Cardiac septum (tissue), 1 donor: ENCODE measurements around the gene DNAH8. TPM values are rescaled to one million over a fixed set of nuclear protein-coding genes. Genes with fewer than 3 reads are reported as not detected.
"Not testable (repeated sequence)": the region's sequence is repeated elsewhere in the genome, so short reads cannot be mapped to it uniquely, and the experiment has no call there.

ENCODE experiments used
- DNase-seq: peaks from one replicate; pipeline ENCODE4 v3.0.0-alpha.2; 2020; ENCODE audit warnings: low spot score
- intact Hi-C: fragments of 100-400 bp; cut with DNase I; formaldehyde crosslinking; loops from one replicate; pipeline ENCODE4 v1.14.0; 2022
- total RNA-seq: library from RNA; stranded (reverse); fragmentation: NEBNext Ultra II Directional; extraction: Animal tissue kit (Norgen Biotek cat#: 25700); gene quantifications from one replicate; pipeline ENCODE4 v1.2.1, GENCODE V29; 2021
- donor health status: DM: no; HTN: no; CAD: no.

DNAH8 gene
- total RNA-seq, 1 donor from 2014 or later, result 0.03 TPM

DNA sequence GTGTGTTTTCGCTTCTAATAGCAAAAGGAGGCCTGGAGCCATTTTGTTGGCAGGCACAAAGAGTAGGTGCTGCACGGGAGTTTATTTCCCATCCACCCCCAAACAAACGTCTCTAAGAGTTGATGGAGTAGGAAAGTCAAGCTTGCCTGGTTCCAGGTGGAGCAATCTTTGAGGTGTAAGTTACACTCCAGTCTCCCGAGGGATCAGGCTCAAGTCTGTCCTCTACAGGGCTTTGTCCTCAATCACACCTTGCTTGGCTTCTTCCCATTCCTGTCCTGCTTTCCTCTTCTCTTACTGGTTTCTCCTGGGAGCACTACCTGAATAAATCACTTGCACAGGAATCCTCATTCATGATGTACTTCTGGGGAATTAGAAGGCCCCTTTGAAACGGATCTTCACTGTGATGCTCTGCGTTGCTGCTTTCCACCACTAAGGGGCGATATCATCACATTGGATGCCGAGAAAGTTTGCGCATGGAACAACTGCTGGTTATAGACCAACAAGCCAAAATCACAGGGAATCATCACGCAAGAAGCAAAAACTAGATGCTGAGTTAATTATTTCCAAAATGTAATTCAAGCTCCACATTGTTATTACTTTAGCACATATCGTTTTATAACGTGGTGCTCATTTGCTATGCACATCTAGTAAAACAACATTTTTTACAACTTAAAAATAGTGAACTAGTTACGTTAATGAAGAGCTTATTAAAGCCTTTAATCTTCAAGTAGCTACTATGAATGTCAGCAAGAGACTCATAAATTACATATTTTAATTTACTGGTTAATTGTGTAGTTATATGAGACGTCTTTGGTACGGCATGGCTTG lies 156.8 kb downstream of the DNAH8 start:
- intact Hi-C loops, result loop anchor here (5.0 kb wide), 1 partner anchor 440 kb away; the partner anchor contains the start of gene KCNK17
- DNase-seq, result no peak

DNA sequence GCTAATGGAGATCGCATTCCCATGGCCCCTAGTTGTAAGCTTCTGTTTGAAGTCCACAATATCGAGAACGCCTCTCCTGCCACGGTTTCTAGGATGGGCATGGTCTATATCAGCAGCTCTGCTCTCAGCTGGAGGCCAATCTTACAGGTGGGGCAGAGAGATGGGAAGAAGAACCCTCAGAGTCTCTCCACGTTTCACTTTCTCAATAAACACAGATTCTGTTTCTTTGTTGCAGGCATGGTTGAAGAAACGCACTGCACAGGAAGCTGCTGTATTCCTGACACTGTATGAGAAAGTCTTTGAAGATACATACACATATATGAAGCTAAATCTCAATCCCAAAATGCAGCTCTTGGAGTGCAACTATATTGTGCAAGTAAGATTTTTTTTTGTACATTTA lies 157.9 kb downstream of the DNAH8 start:
- no peak for DNase-seq
- intact Hi-C loops, result loop anchor here (5.0 kb wide), 1 partner anchor 439 kb away; the partner anchor contains the start of gene KCNK17

DNA sequence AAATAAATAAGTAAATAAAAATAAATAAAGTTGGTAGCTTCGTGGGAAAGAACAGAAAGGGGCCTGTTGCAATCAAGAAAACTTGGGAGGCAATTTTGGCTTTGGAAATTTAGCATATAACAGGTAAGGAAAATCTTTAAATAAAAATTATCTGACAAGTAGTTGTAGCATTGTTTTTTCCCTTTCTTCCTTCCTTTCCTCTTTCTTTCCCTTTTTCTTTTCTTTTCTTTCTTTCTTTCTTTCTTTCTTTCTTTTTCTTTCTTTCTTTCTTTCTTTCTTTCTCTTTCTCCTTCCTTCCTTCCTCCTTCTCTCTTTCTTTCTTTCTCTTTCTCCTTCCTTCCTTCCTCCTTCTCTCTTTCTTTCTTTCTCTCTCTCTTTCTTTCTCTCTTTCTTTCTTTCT lies 158.7 kb downstream of the DNAH8 start:
- intact Hi-C loops, result loop anchor here (5.0 kb wide), 1 partner anchor 438 kb away; the partner anchor contains the start of gene KCNK17
- DNase-seq, result not testable (repeated sequence)

DNA sequence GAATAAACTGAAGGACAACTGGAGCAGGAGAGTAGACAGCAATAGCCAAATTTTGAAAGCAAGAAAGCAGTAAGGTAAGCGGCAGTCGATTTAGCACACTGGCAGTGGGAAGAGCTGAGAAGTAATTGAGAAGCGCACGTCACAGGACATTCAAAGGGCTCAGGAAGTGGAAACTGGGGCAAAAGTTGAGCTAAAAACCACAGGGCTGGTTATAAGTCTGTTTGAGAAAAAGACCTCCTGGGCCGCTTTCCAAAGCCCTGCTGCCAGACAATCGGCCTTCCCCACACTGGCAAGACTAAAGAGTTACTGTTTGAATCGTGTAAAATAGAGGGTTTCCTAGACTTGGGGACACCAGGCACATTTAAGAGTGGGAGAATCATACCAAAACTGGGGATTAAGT lies 161.4 kb downstream of the DNAH8 start:
- DNase-seq, result no peak
- intact Hi-C loops, result no loop called here

DNA sequence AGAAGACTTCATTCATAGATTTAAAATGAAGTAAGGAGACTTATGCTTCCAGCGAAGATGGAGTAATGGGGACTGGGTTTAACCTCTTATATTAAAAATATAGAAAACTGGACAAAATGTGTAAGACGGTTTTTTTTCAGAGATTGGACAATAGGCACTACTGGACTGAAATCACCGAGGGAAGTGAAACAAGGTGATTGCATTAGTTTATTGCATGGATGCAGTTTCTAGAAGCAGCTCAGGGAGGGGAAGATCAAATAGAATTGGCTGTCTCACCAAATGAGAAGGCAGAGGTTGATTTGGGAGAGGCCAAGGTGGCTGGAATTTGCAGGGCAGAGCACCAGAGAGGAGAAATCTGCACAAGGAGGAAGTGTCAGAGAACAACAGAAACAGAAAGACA lies 162.6 kb downstream of the DNAH8 start:
- DNase-seq, result no peak
- intact Hi-C loops, result no loop called here

DNA sequence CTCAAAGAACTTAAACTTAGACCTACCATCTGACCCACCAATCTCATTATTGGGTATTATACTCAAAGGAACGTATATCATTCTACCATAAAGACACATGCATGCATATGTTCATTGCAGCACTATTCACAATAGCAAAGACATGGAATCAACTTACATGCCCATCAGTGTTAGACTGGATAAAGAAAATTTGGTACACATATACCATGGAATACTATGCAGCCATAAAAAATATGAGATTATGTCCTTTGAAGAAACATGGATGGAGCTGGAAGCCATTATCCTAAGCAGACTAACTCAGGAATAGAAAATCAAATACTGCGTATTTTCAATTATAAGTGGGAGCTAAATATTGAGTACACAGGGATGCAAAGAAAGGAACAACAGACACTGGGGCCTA lies 167.0 kb downstream of the DNAH8 start:
- DNase-seq, result no peak
- intact Hi-C loops, result no loop called here

DNA sequence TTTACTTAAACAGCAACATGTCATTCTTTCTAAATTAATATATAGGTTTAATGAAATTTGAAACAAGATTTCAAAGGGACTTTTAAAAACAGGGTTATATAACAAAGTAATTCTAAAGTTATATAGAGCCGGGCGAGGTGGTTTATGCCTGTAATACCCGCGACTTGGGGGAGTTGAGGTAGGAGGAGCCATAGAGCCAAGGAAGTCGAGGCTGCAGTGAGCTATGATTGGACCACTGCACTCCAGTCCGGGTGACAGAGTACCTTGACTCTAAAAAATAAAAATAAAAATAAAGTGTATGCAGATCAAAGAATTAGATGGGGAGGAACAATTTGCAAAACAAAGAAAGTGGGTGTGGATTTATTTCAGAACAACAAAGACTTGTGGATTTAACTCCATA lies 182.4 kb downstream of the DNAH8 start:
- intact Hi-C loops, result no loop called here
- no peak for DNase-seq

DNA sequence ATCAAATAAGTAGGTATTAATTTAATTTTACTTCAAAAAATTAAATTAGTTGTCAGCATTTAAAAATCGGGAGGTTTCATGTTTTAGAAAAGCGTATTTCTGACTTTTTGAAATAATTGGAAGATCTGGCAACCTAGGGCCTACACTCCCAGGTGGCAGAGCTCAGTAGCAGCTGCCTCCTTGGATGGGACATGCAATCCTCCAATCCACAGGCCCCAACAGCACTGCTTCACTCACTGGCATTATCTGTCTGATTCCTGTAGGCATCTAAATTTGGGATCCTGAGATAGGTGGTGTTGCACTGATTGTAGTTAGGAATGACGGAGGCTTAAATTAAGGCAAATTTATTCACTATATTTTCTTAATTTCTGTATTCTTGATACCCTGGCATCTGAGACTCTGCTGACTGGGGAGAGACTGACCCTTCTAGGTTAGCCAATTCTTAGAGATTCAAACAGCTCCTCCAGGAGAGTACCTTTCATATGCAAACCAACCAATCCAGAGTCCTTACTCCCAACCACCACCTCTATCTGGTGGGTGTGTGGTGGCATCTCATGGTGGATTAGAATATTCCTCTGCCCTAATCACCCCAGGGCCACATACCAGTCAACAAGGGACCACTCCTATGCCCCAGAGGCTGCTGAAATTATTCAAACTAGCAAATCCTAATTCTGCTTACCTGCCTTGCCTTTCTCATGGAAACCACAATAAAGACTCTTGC lies 186.9 kb downstream of the DNAH8 start:
- no peak for DNase-seq
- intact Hi-C loops, result no loop called here

DNA sequence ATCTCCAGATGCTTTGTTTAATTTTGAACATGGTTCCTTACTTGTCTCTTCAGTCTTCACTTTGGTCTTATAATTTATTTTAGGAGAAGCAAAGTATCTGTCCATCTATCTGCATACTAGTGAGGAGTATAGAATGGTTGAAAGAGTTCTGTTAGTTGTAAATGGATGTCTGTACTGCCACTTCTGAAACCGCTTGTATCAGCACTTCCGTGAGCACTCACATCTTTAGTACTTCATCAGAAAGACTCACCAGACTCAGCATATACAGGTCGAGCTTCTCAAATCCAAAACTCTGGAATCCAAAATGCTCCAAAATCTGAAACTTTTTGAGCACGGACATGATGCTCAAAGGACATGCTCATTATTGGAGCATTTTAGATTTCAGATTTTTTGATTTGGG lies 191.5 kb downstream of the DNAH8 start:
- no peak for DNase-seq
- intact Hi-C loops, result no loop called here

DNA sequence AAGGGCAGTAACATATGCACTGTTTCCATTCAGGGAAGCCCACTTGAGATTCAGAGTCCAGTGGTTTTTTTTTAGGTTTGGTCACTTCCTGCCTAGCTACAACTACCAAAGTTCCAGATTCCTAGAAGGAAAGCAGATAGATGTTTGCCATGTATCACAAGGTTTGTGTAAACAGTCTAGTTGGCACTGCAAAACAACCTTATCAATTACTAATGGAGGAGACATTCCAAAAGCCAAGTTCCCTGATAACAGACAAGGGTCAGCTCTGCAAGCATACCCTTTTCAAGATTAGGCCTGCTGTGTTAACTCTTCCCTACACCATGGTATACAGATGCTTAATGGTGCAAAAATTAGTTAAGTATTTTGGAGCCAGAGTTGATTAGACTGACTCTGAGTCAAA lies 192.2 kb downstream of the DNAH8 start:
- no peak for DNase-seq
- intact Hi-C loops, result no loop called here

DNA sequence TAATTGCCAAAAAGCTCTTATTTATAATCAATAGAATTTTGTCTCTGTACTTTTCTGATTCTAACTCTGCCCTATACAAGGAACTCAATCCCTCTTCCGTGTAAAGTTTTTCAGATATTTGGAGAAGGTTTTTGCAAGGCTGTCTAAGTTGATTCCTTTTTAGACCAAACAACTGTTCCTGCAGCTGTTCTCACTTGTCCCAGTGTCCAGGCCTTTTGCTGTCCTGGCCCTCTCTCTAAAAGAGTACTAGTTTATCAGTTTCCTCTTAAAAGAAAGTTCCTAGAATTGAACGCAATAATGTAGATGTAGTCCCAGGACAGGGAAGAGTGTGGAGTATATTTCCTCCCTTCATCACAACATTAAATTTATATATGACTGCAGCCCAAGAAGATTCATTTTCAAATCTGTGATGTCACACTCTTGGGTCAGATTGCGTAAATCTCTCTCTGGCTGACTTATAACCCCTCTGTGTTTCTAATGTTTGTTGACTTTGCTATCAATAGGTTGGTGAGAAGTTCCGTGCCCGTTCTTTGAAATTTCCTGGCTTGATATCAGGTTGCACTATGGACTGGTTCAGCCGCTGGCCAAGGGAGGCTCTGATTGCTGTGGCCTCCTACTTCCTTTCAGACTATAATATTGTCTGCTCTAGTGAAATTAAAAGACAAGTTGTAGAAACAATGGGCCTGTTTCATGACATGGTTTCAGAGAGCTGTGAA lies 194.1 kb downstream of the DNAH8 start:
- intact Hi-C loops, result no loop called here
- no peak for DNase-seq

DNA sequence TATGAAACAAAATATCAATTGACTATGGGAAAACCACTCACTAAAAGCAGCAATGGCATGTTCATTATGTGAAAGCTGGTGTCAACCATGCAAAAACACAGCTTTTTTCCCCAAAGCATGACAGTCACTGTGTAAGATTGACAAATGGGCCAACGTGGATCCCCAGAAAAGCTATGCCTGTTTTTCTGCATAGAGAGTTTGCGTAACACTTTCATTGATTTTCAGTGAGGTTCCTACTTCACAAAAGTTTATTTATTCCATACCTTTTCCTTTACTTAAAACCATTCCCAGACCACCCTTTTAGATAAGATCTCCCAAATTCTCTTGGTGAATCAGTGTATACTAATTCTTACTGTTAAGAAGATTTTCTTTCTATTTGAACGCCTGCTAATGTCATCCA lies 195.1 kb downstream of the DNAH8 start:
- DNase-seq, result no peak

DNA sequence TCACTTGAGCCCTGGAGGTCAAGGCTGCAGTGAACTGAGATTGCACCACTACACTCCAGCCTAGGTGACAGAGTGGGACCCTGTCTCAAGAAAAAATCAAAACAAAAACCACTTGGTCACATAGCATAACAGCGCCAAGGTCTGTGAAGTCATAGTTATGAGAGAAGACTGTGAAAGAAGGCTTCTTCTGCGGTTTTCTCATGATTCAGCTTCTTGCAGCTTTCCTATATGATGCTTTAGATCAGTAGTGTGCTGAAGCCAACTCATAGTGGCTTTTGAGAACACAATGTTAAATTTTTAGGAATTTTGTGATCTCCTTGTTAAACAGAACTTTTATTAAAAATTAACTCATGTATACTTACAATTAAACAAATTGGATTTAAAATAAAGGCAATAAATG lies 197.3 kb downstream of the DNAH8 start:
- no peak for DNase-seq
- intact Hi-C loops, result no loop called here

More for the DNA sequence above, 195.1 kb downstream of the DNAH8 start:
- intact Hi-C loops, result no loop called here

DNA sequence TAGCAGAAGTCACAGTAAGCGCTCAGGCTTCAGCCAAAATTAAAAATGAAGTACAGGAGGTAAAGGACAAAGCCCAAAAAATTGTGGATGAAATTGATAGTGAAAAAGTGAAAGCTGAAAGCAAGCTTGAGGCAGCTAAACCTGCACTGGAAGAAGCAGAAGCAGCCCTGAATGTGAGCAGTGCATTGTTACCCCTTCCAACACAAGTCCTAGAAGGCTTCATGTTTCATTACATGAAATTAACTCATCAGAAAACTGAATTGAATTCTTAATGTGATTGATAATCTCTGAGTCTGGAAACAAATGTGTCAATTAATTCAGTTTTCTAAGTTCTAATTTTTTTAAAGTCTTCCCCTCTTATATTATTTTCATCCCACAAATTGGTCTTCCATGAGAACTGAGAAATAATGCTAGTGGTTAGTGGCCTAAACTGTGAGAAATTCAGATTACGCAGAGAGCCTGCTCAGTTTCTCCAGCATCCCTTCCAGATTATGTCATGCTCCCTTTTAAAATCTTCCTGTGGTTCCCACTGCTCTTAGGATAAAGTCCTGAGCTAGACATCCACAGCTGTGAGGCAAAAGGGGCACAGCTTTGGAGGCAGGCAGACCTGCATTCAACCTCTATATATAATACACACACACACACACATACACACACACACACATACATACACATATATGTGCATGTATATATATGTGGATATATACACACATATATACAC lies 200.3 kb downstream of the DNAH8 start:
- DNase-seq, result no peak
- intact Hi-C loops, result no loop called here

DNA sequence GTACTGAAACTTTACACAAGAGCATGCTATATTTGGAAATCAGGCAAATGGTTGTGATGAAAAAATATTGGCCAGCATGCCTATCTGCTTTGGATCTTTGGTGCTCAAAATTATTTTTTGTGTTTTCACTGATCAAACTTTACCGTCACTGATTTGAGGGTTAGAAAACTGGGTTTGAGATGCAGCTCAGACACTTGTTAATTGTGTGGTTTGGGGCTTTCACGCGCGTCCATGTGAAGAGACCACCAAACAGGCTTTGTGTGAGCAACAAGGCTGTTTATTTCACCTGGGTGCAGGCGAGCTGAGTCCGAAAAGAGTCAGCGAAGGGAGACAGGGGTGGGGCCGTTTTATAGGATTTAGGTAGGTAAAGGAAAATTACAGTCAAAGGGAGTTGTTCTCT lies 206.4 kb downstream of the DNAH8 start:
- DNase-seq, intact Hi-C loops: not testable (repeated sequence)

DNA sequence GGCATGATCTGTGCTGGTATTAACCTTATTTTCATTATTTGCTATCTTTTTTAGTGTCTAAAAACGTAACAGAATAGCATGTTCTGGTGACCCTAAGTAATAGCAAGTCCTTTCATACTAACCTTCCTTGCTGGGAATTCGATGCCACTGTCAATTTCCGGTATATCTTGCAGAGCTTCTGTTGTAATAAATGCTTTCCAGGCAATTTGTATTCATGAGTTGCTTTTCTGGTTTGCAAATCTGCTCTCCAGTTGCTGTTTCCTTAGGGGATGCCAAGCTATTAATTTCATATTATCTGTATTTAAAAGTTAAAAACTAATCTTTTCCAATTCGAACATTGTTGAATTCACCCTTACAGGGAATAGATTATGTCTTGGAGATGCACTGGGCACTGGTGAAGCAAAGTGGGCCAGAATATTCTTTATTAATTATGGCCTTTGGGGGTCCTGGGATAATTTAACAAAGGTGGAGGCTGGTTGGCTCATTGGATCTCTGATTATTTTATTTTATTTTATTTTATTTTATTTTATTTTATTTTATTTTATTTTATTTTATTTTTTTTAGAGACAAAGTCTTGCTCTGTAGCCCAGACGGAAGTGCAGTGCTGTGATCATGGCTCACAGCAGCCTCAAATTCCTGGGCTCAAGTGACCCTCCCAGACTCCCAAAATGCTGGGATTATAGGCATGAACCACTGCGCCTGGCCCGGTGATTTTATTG lies 209.8 kb downstream of the DNAH8 start:
- intact Hi-C loops, result no loop called here
- DNase-seq, result no peak

DNA sequence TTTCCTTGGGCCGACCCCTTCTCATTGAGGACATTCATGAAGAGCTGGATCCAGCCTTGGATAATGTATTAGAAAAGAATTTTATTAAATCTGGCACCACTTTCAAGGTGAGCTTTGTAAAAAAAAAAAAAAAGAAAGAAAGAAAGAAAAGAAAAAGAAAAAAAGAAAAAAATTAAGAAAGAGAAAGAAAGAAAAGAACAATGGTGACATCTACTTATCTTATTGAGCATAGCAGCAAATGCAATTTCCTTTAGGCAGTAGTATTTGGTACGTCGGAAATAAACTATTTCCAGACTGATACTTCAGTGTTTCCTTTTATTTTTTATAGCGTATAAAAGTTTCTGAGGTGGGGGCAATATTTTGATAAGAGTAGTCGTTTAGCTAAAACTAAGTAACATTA lies 214.4 kb downstream of the DNAH8 start:
- DNase-seq, result no peak
- intact Hi-C loops, result no loop called here

DNA sequence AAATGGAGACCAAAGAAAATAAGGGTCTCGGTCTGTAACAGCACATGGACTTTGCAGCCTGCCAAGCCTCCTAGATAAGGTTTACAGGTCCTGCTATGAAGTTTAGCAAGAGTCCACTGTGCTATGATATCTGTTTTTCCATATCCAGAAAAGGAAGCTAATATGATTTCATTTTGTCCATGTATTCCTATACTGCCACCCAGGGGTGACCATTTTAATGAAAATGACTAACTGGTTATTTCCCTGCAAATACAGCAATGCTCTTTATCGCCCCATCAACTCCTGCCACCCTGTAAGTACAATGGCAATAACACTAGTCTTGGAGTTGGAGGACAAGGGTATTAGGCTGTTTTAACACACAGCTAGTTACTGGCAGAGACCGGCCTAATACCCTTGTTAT lies 218.3 kb downstream of the DNAH8 start:
- intact Hi-C loops, result no loop called here
- DNase-seq, result no peak

DNA sequence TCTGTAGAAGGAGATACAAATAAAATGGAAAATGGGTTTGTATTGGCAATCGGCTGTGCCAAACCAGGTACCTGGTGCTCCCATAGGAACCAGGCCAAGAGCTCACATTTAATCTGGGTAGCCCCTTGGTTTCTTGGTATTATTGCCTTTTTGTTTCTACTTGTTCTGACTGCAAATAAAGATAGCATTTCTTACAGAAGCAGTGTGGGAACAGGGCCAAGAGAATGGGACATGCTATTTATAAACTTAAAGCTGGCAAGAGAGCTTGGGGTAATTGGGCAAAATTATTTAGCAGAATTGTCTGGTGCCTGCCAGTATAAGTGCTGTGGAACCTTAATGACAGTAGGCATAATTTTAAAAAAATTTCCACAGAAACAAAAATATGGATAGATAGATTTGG lies 219.9 kb downstream of the DNAH8 start:
- intact Hi-C loops, result no loop called here
- DNase-seq, result no peak
